Stimulated activated CD8-positive, alpha-beta memory T cell treated with anti-CD3 and anti-CD28 coated beads, Interleukin-12 subunit alpha, Interleukin-12 subunit beta, amount 100 ng/mL, for 24 hours (primary cell): Measurements from ENCODE around the gene CCT7.
"Not testable (repeated sequence)": the region's sequence is repeated elsewhere in the genome, so short reads cannot be mapped to it uniquely, and the experiment has no call there.

Experiments used
- DNase-seq: peaks from one replicate; pipeline ENCODE4 v3.0.0-alpha.2; 2020; ENCODE audit errors: extremely low read depth

CCT7 gene

GRCh38 chr2:73254343-73255006 lies 20.4 kb downstream of the CCT7 start:
- DNase-seq, result no peak

- DNase-seq, result no peak
Measured at GRCh38 chr2:73255007-73255644, 21.0 kb downstream of the CCT7 start.

- DNase-seq, result no peak
Measured at GRCh38 chr2:73255907-73256617, 22.0 kb downstream of the CCT7 start.

- DNase-seq, result no peak
Measured at GRCh38 chr2:73256618-73256922, 22.5 kb downstream of the CCT7 start.

- DNase-seq, result no peak
Measured at GRCh38 chr2:73257021-73257420, 22.9 kb downstream of the CCT7 start.

GRCh38 chr2:73257425-73258125 lies 23.5 kb downstream of the CCT7 start:
- DNase-seq, result no peak

GRCh38 chr2:73258186-73258912 lies 24.2 kb downstream of the CCT7 start:
- no peak for DNase-seq

- DNase-seq, result no peak
Measured at GRCh38 chr2:73258913-73259215, 24.8 kb downstream of the CCT7 start.

- DNase-seq, result no peak
Measured at GRCh38 chr2:73259276-73259675, 25.2 kb downstream of the CCT7 start.

GRCh38 chr2:73259704-73260337 lies 25.7 kb downstream of the CCT7 start:
- no peak for DNase-seq

GRCh38 chr2:73260338-73260984 lies 26.4 kb downstream of the CCT7 start:
- DNase-seq, result no peak

GRCh38 chr2:73262108-73262651 lies 28.1 kb downstream of the CCT7 start:
- DNase-seq, result no peak

- not testable (repeated sequence) for DNase-seq
Measured at GRCh38 chr2:73262691-73263429, 28.8 kb downstream of the CCT7 start.

- DNase-seq, result no peak
Measured at GRCh38 chr2:73263540-73264331, 29.6 kb downstream of the CCT7 start.

- no peak for DNase-seq
Measured at GRCh38 chr2:73264332-73264606, 30.2 kb downstream of the CCT7 start.

- no peak for DNase-seq
Measured at GRCh38 chr2:73264783-73265182, 30.7 kb downstream of the CCT7 start.

GRCh38 chr2:73265298-73266060 lies 31.4 kb downstream of the CCT7 start:
- no peak for DNase-seq

GRCh38 chr2:73266061-73266901 lies 32.2 kb downstream of the CCT7 start:
- no peak for DNase-seq
